Esophagus muscularis mucosa (tissue), 3 donors: ENCODE results near the gene TSHR.

Source experiments
- CTCF ChIP-seq, 3 experiments: fragments of 200-600 bp in 2 of 3; fragments of 450-650 bp in 1 of 3; sonication (generic) in 2 of 3; IDR thresholded peaks; one replicate each; pipeline ENCODE4 v1.5.1; 2017 to 2019; ENCODE audit warnings: antibody characterized with exemption in 3 of 3, mild to moderate bottlenecking in 2 of 3, moderate library complexity in 1 of 3
- POLR2A ChIP-seq: fragments of 450-650 bp; IDR thresholded peaks from one replicate; pipeline ENCODE4 v1.6.1; 2017; ENCODE audit warnings: antibody characterized with exemption, moderate library complexity, mild to moderate bottlenecking, low read depth

DNA sequence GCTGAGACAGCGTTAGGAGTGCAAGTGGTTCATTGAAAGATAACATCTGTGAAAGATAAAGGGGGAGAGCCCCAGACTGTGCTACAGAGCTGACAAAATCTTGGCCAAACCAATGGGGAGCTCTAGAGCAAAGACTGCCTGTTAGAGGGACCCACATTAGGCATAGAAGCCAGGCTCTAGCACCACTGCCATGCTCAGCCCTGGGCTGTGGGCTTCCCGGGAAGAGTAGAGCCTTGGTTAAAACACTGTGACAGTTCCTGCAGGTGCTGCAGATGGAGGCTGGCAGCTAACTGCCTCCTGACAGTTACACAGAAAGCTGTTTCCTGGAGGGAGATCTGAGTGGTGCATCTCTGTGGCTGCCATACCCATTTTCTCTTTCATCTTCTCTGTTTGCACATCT lies 23.0 kb downstream of the TSHR start:
- no peak for TF ChIP-seq CTCF (IDR thresholded peaks at IDR 0.05)
- TF ChIP-seq POLR2A = no peak
